GM21360 (cell line): ENCODE results near the gene FASN.

Experiments
- ATAC-seq: cut with Tn5 transposase; IDR thresholded peaks from one replicate; pipeline ENCODE4 v1.9.1; 2021; ENCODE audit warnings: mild to moderate bottlenecking, moderate library complexity; ENCODE audit not compliant: unreplicated experiment

The FASN gene

DNA sequence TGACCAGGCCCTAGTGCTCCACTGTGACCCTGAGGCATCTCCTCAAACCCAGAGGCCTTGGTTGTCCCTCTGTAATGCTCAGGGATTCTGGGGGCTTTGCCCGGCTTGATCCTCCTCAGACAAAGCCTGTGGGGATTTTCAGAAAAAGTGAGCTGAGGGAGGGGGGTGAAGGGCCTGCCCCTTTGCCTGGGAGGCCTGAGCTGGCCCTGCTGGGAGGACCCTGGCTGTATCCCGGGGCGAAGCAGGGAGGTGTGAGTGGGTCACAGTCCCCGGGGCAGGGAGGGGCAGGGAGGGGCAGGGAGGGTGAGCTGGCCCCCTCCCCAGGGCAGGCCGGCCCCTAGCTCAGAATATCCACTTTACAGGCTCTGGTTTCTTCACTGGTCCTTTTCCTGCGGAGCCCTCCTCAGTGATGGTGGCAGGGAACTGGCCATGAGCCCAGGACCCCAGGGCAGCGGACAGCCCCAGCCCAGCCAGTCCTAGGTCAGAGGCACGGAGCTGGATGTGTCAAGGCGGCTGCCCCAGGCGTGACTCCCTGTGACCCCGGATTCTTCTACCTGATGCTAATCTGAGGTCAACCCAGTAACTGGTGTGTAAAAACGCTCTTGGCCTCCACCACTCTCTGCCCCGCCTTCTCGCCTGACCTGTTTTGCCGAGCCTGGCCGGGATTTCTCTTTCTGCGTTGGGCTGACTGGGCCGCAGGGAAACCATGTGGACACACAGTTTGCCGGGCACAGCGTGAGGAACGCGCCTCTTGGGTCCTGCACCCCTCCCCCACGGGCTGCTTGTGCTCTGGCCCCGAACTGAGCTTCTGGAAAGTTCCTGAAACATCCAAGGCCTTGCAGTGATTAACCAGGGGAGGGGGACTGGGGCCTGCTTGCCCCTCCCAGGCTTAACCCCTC, 5.8 kb upstream of the FASN start:
- no peak for ATAC-seq

DNA sequence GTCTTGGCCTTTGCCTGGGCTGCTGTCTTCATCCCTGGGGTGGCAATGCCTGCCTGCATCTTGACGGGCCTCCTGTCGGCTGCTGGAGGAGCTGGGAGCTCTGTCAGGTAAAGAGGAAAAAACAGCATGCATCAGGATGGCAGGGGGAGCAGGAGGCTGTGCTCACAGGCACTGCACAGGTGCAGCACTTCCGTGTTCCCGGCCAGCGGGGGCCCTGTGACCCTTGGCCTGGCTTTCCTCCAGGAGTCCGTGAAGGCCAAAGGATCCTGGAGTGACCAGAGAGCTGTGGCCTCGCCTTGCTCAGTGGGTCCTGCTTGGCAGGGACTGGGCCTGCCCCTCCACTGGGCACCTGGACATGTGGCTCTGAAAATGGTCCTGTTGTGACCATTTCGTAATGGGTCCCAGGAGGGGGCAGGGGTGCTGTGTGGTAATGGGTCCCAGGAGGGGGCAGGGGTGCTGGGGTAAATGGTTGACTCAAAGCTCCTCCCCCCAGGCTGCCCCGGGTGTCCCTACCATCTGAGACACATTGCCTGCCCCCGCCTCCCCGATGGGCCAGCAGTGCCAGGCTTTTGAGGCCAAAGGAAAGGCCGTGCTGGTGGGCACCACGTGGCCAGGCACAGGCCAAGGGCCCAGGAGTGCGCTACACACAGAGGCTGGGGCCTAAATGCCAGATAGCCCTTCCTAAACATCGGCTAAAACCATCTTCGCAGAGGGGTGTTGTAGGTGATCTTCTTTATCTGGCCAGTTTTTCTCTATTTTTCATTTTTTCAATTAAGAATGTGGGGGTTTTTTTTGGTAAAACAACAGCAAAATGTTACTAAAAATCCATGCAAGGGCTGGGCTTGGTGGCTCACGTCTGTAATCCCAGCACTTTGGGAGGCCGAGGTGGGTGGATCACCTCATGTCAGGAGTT, 4.0 kb upstream of the FASN start:
- no peak for ATAC-seq

DNA sequence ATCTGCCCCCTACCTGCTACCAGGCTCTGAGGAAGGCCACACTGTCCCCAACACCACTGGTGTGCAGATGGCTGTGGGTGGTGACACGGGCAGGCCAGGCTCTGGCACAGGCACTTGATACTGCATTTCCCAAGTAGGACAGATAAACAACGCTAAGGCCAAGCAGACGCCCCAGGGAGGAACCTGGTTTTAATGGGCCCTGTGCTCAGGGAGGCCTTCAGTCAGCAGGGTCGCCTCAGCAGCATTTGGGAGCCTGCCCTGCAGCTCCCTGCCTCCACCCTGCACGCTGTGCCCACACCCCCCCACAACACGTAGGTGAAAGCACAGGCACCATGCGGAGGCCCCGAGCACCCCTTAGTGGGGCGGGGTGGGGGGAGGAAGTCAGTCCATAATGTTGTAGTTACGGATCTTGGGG, 3.3 kb upstream of the FASN start:
- ATAC-seq = no peak

DNA sequence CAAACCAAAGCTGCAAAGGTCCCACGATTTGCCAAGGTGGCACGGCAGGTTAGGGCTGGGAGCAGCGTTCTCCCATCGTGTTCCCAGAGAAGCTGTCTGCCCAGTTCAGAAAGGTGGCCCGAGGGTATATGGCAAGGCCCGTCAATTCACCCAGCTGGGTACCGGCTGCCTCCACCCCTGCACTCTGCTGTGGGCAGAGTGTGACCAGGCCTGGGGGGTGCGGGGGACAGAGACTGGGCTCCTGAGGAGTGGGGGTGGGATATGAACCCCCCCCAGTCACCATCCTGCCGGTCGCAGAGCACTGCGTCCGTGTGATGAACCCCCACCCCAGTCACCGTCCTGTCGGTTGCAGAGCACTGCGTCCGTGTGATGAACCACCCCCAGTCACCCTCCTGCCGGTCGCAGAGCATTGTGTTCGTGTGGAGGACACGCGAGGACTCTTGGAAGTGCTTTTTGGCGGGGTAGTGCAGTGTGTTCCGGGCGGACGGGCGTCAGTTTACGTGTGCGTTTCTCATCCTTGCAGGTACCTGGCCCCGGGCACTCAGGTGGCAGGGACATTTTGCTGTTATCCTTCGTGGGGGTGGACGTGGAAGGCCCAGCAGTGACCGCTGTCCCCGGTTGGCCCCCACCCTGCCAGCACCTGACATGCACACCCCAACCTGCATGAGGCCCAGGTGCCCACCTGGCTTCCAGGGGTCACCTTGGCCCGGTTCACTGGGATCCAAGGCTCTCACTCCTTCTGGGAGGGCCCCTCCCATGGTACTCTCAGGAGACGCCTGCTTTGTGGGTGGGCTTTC, 2.7 kb upstream of the FASN start:
- no peak for ATAC-seq

DNA sequence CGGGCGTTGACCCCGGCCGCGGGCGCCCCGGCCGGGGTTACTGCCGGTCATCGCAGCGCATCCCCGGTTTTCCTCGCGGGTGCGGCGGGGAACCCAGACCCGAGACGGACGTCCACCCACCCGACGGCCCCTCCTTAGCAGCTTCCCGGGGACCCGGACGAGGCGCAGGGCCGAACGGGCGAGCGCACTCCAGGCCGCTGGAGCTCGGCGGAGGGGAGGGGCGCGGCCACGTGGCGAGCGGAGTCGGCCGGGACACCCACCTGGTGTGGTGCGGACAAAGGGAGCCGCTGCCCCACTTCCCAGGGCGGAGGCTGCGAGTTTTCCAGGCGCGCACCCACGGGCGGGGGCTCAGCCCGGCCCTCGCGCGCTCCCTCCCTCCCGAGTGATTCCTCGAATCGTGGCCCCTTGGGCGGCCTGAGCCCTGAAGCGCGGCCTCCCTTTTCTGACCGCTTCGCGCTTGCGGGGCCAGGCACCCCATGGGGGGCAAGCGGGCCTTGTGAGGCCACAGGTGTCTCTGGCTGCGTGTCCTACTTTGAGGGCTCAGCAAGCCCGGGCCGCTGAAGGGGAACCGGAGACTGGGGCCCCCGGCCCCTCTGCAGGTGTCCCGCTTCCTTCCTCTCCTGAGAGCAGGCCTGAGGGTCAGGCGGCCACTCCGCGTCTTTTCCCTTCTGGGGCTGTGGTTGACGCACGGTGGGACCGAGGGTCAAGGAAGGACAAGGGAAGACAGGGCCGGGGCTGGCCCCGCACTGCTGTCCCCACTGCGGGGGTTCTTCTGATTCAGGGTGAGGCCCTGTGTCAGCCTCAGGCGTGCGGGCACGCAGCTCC, 1.1 kb upstream of the FASN start:
- ATAC-seq = no peak

DNA sequence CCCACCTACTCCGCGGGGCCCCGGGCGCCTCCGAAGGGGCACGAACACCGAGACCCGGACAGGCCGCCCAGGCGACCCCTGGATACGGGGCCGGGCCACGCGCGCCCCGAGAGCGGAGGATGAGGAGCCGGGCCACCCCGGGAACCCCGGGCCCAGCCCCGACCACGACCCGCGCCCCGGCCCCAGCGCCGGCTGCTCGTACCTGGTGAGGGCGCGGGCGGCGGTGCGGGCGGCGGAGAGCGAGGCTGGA, 192 bp downstream of the FASN start:
- no peak for ATAC-seq

DNA sequence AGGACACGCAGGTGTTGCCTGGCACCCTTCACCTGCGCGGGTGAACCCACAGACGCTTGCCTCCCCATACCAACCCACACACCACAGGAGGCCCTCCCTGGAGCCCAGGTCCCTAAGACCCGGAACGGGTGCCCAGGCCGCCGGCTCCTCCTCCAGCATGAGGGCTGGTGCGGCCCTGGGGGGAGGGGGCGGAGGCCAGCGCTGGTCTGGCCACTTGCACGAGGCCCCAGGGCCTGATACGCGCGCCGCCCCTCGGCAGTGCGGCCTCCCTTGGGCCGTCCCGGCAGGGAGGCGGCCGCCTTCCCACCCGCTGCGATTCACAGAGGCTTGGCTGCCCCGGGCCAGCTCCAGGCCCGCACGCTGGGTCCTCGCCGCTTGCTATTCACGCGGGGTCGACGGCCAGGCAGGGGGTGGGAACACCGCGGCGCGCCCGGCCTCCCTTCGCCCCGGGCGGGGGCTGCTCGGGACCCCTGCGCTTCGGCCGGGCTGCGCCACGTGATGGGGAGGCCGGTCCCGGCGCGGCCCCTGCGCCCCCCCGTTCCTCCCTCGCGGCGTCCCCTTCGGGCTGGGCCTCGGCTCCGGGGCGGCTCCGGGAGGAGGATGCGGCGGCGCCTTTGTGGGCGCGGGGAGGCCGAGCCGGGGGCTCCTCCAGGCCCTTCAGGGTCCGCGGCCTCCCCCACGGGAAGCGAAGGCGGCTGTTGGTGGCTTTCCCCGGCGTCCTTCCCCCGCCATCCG, 685 bp downstream of the FASN start:
- ATAC-seq = peak; percentile 2

DNA sequence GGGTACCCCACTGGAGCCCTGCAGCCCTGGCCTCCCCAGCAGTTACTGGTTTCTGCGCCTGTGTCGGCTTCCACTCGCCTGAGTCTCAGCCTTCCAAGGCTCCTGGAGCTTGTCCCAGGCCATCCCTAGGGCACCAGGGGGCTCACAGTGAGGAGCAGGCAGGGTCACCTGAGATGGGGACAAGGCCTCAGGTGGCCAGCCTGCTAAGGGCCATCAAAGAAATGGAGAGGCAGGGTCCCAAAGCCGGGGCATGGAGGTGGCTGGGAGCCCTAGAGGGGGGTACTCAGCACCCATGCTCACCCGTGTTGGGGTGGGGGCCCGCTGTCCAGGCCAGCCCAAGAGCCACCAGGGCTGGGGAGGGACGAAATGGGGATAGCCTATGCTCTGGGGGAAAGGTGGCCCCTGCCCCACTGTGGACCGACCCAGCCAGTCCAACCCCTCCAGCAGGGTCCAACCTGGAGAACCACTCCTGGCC, 1.3 kb downstream of the FASN start:
- no peak for ATAC-seq

DNA sequence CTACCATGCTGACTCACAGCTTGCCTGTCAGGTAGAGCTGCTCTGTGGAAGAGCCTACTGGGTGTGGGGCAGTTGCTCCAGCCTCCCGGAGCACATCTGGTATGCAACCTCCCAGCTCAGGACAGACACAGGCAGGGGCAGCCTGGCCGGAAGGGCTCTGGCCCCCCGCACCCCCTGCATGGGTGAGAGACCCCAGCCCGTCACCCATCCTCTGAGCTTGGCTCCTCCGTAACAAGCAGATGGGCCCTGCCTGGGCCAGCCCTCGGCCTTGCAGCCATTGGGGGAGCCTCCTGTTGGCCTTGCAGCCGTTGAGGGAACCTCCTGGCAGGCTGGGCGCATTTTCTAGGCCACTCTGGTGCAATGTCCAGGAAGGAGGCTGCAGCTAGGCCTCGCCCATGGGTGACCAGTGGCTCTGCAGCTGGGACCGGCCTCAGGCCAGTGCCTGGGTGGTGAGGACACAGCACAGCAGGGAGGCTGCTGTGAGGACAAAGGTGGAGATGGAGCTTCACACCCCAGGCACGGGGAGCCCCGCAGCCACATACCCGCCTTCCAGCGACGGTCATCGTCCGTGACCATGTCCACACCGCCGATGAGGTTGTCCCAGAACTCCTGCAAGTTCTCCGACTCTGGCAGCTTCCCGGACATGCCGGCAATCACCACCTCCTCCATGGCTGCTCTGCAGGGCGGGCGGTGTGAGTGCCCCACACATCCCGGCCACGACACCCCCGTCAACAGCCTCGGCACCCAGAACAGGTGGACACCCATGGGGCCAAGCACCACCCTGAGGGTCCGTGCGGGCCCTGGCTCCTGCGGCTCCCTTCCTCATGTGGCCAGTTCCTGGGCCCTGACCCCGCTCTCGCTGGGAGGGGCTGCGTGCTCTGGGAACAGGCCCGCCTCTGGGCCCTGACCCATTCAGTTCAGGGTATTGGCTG, 2.0 kb downstream of the FASN start:
- ATAC-seq = no peak

DNA sequence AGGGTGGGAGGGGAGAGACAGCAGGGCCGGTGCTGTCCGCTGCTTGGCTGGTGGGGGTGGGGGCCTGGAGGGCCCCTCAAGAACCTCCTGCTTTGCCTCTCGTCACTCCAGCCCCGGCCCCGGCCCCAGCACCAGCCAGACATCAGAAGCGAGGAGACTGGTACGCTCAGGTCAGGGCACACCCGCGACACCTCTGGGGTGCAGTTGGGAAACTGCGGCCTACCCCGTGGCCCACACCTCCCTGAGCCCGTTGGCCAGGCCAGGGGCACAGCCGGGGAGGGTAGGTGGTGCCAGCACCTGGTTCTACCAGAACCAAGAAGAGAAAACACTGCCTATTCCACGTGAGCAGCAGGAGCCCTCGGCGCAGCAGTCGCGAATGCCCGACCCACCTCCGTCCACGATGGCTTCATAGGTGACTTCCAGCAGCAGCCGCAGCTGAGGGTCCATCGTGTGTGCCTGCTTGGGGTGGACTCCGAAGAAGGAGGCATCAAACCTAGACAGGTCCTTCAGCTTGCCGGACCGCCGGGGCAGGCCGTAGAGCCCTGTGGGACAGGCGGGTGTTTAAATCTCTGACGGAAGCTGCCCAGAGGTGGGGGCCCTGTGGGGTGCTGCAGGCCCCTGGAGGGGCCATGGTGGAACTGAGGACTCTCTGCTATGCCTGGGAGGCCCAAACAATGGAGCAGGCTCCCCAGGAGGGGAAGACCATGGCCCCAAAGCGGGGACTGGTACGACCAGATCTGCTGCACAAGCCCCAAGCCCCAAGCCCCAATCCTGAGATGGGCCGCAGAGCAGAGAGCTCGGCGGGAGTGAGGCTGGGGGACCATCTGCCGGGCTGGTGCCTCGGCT, 2.9 kb downstream of the FASN start:
- ATAC-seq = no peak

DNA sequence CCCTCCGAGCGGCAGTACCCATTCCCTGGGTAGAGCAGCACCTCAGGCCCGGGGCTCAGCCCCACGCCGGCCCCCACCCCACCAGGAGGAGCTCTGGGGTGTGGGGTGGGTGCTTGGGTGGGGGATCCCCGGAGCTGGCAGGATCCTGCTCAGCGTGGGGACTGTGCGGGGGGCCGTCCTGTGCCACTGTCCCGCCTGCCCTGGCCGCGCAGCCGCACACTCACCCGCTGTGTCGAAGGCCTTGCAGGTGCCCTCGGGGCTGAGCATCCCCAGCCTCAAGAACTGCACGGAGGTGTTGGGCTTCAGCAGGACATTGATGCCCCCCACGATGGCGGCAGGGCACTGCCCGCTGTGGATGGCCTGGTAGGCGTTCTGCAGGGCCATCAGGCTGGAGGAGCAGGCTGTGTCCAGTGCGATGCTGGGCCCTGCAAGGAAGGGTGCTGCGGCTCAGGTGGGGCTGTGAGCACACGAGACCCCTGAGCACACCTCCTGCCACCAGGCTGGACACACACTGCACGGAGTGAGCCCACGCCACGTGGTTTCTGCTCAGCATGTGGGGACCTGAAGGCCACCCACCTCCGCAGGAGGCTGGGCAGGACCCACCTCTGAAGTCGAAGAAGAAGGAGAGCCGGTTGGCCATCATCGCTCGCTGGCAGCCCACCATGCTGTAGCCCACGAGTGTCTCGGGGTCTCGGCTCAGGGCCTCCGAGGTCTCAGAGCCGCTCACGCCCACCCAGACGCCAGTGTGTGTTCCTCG, 4.9 kb downstream of the FASN start:
- no peak for ATAC-seq

DNA sequence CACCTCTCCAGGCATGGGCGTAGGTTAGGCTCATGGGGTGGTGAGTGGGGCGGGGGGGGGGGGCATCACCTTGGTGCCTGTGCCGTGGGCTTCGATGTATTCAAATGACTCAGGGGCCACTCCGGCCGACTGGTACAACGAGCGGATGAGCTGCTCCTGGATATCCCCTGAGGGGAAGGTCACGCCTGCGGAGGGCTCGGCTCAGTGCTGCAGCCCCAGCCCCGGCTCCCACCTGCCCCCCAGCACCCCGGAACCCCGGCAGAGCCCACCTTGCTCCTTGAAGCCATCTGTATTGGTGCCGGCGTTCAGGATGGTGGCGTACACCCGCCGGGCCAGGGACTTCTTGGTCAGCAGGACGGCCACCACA, 5.4 kb downstream of the FASN start:
- ATAC-seq = no peak

DNA sequence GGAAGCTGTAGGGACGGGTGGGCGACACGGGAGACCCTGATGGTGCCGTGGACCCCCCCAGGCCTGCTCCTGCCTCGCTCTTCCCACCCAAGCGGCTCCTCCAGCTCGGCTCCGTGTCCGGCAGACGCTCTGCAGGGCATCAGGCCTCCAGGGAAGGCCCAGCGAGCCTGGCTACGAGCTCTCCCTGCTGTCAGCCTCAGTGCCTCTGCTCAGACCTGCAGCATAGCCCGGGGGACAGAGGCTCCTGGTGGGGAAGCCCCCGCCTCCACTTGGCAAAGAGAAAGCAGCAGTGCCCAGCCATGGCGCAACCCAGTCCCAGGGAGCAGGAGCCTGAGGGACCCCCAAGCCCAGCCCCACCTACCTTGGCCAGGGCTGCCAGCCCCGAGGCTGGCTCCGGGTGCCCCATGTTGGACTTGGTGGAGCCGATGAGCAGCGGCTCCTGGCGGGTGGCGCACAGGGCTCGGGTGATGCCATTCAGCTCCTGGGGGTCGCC, 5.9 kb downstream of the FASN start:
- no peak for ATAC-seq

DNA sequence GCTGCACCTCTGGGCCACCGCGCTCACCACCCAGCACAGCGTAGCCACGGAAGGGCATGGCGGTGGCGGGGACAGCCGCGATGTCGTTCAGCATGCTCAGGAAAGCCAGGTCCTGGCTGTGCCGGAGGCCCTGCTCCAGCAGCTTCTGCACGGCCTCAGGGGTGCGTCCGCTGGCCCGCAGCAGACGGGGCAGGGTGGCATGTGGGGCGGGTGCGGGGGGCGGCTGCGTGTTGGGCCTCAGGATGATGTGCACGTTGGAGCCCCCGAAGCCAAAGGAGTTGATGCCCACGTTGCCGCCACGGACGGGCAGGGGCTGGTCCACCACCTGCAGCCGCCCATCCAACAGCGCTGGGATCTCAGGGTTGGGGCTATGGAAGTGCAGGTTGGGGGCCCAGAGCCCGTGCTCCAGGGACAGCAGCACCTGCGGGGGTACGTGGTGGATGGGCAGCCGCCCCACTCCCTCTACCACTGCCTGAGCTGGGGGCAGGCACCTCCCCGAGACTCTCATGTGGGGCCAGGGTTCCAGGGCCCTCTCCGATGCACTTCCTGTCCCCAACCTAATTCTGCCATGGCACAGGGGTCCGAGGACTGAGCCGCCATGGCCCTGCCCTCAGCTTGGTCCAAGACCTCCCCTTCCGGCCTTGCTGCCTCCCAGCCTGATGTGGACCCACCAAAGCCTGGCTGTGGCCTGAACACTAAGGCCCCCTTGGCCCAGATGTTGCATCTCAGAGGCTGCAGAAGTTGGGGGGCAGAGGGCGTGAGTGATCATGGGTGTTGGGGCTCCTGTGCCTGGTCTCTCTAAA, 6.6 kb downstream of the FASN start:
- no peak for ATAC-seq

DNA sequence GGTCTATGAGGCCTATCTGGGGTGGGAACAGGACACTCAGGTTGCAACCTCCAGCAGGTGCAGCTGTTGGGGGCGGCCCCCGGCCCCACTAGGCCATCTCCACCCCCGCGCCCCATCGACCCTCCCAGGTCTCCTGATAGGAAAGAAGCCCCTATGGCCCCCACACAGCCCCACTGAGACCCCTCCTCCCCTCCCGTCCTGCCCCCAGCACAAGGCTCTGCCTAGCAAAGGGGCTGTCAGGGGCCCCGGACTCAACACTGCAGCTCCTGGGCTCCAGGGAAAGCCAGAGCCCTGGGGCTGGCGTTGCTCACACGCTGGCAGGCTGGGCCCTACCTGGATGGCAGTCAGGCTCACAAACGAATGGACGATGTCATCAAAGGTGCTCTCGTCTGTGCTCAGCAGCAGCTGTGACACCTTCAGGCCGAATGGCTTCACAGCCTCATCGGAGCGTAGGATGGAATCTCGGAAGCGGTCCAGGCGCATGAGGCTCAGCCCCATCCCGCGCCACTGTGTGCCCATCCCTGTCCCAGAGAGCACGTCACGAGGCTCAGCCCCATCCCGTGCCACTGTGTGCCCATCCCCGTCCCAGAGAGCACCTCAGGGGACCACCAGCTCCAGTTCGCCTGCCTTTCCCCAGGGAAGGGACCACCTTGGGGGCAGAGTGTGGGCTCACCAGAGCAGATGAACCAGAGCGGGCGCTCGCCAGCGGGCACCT, 7.3 kb downstream of the FASN start:
- ATAC-seq = no peak
